DMS79 (cell line): Measurements from ENCODE around the gene SLAMF9.
"Not testable (repeated sequence)": the region's sequence is repeated elsewhere in the genome, so short reads cannot be mapped to it uniquely, and the experiment has no call there.

ENCODE experiments used
- DNase-seq: peaks from one replicate; lab custom pipeline; 2025; lab: John Stamatoyannopoulos, UW

The SLAMF9 gene

GRCh38 chr1:159920651-159921050, 33.4 kb downstream of the SLAMF9 start:
- DNase-seq: no peak

GRCh38 chr1:159920202-159920601, 33.8 kb downstream of the SLAMF9 start:
- DNase-seq: no peak

DNA sequence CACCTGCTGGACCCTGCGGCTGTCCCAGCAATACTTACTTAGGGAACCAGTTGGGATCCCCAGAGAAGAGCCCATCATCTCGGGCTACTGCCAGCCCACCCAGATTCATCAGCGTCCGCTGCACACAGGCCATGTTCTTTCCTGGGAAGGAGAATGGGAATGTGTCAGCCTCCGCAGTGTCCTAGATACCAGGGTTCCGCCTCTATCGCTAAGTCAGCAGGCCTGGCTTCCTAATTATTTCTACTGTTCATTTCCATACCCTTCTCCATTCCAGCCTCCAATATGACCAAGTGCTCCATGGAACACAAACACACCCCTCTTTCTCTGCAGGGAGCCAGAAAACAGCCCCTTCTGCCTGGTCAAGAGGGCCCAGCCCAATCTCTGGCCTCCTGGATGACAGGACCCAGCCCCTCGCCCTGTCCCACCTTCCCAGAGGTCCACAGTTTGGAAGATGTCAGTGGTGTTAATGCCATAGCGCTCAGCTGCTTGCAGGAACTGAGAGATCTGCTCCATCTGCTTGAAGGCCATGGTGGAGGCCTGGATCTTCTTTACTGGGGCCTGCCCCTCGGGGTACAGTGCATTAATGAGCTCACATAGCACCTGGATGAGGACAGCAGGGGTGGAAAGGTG, 34.7 kb downstream of the SLAMF9 start:
- DNase-seq: no peak

DNA sequence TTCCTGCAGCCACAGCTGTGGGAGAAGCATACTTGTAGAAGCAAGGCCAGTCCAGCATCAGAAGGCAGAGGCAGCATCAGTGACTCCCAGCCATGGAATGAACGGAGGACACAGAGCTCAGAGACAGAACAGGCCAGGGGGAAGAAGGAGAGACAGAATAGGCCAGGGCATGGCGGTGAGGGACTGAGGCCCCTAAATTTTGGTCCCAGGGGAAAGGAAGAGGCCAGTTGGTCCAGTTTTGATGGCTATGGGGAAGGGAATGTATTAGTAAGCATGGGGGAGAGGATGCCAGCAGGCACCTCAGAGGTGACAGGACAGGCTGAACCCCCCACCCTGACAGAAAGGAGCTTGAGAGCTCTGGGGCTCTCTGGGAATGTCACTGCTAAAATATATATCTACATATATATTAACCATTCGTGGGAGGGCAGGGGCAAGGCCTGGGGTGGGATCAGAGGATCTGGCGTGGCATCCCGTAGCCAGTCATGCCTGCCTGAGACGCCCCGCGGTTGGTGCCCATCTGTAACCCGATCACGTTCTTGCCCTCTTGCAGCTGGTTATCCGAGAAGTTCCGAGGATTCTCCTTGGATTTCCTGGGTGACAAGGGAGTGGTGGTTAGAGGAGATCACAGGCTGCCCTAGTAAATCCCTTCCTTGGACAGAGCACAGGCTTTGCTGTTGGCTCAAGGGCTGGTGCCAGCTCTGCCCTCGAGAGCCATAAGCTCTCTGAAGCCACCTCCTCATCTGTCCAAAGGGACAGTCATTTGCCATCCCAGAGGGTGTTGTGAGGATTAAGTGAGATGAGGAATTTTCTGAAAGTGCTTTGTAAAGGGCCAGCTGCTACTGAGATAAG, 35.5 kb downstream of the SLAMF9 start:
- DNase-seq: no peak

- DNase-seq: no peak
These were observed 36.3 kb downstream of the SLAMF9 start for GRCh38 chr1:159917533-159918351.

DNA sequence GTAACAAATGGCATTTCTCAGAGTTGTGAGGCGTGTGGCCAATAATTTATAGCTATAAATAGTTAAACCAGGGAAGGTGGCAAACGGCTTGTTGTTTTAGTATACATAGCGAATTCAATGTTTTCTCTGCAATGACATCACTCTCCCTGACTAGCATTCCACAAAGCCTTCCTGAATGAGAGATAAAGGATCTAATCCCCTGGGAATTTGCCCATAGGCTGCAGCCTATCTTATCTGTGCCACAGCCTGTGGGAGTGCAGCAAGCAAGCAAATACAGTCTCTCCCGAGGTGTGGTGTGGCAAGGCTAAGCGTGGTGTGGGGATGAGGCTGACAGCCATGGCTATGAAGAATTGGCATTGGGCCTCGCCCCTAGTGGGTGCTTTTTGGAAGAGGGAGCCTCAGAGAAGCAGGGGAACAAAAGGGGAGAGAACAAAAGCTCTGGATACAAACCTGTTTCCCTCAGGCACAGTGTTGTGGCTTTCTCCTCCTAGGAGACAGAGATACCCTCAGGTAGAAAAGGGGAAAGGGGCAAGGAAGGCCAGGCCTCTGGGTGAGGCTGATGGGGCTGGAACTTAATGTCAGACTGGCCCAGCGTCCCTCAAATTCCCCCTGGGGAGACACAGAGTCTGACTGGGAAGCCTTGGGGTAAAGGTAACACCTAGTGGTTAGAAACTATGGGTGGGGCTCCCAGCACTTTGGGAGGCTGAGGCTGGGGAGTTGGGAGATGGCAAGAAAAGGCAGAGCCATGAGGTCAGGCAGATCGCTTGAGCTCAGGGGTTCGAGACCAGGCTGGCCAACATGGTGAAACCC, 37.6 kb downstream of the SLAMF9 start:
- no peak for DNase-seq

- no peak for DNase-seq
These were observed 38.3 kb downstream of the SLAMF9 start for GRCh38 chr1:159915571-159916241.

DNA sequence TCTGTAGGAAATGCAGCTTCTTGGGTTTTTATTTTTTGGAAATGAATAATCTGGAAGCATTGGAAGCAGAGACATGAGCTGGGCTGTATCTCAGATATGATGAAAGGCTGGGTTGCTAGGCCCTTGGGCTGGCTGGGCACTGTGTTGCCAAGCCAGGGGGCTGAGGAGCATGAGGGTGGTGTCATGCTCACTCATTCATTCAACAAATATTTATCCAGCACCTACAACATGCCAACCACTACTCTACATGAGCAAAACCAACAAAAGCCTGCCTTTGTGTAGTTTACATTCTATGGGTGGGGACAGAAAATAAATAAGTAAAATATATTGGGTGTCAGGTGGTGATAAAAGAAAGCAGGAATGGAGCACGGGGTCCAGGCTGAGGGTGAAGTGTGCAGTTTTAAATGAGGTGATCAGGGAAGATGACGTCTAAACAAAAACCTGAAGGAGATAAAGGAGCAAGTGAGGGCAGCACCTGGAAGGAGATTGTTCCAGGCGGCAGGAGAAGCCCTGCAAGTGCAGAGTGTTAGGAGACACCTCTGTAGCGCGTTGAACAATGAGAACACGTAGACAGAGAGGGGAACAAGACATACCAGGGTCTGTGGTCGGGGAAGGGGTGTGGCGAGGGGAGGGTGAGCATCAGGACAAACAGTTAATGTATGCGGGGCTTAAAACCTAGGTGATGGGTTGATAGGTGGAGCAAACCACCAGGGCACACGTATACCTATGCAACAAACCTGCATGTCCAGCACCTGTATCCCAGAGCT, 39.6 kb downstream of the SLAMF9 start:
- DNase-seq: no peak

GRCh38 chr1:159913451-159914192, 40.4 kb downstream of the SLAMF9 start:
- peak; percentile 44 for DNase-seq

GRCh38 chr1:159911326-159912070, 42.5 kb downstream of the SLAMF9 start:
- no peak for DNase-seq

DNA sequence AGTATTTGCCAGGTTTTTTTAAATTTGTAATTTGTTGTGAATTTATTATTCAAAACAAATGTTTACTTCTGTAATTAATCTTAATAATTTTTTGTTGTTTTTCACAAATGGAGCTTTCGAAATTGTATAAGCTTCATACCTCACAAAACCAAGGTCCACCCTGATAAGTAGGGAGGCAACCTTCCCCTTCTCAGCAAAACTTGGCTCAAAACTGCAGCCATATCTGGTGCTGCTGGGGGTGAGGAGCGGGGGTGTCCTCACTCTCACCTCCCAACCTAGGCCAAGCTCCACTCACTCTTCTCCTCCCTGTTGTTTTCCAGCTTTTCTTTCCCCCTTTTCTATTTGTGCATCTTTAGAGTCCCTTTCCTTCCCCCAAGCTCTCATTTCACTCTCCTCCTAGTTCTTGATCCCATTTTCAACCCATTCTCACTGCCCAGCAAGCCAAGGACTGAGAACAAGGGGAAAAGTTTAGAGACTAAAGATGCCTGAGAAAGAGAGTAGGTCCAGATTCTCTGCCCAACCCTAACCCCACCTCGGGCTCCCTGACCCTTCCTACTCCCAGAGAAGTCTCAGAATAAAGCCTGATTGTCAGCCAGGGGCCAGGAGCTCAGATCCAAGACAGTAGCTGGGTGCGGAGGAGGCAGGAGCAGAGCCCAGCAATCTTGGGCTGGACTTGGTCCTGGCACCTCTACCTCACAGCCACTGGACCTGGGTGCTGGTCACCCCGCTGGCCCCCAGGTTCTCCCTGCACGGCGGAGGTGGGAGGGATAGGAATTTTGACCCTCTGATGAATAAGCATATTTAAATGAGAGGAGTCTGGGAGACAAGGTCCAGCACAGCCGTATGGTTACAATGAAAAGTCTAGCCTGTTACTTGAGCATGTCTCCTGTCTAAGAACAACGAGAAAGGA, 45.8 kb downstream of the SLAMF9 start:
- no peak for DNase-seq

DNA sequence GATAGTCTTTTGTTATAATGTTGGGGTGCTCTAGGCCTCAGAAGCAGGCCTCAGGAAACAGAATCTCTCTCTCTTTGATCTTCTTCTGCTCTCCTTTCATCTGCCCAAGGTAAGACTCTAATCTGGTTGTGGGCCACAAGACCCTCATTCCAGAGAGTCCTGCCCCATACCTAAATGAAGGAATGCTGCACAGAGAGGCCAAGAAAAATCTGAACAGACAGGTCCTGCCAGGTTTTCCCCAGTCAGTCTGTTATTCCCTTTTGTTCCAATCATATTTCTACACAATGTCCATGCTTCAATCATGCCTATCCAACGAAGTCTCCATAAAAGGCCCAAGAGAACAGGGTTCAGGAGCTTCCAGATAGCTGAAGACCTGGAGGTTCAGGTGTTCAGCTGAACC, 47.1 kb downstream of the SLAMF9 start:
- DNase-seq: no peak

- not testable (repeated sequence) for DNase-seq
These were observed 50.0 kb downstream of the SLAMF9 start for GRCh38 chr1:159904036-159904435.

GRCh38 chr1:159902541-159902940, 51.5 kb downstream of the SLAMF9 start:
- no peak for DNase-seq
